HUES6 (cell line): Measurements from ENCODE around the gene RGL3.
"Not testable (repeated sequence)": the region's sequence is repeated elsewhere in the genome, so short reads cannot be mapped to it uniquely, and the experiment has no call there.

ENCODE experiments used
- H3K27ac ChIP-seq: 2 replicates; pipeline ENCODE4 v1.7.0; 2013; ENCODE audit warnings: low read depth, mild to moderate bottlenecking, low read length, inconsistent platforms
- H3K27me3 ChIP-seq: 2 replicates; pipeline ENCODE4 v1.6.1; 2013; ENCODE audit warnings: low read length; ENCODE audit not compliant: control insufficient read depth, insufficient read depth
- H3K36me3 ChIP-seq: 2 replicates; pipeline ENCODE4 v1.6.1; 2013; ENCODE audit warnings: low read length; ENCODE audit not compliant: control insufficient read depth, insufficient read depth
- H3K4me1 ChIP-seq: 2 replicates; pipeline ENCODE4 v1.6.1; 2013; ENCODE audit warnings: low read length; ENCODE audit not compliant: control insufficient read depth, insufficient read depth
- H3K4me3 ChIP-seq: 2 replicates; pipeline ENCODE4 v1.5.1; 2013; ENCODE audit warnings: low read depth, low read length
- H3K9ac ChIP-seq: one replicate; pipeline ENCODE4 v1.6.1; 2013; ENCODE audit warnings: mild to moderate bottlenecking, low read length
- H3K9me3 ChIP-seq: 2 replicates; pipeline ENCODE4 v1.6.1; 2013; ENCODE audit warnings: low read depth, low read length; ENCODE audit not compliant: control insufficient read depth, insufficient read depth

The RGL3 gene

GRCh38 chr19:11379269-11379845 is 39.8 kb downstream of the RGL3 start:
- not testable (repeated sequence) for H3K9ac ChIP-seq, H3K9me3 ChIP-seq, H3K4me3 ChIP-seq, H3K27ac ChIP-seq, H3K36me3 ChIP-seq, H3K27me3 ChIP-seq
- peaks cover 10% of the 10 kb centered on the region; the same call in 1 of the 2 replicates for H3K4me1 ChIP-seq

- no peak overlapping the region for H3K27ac ChIP-seq
- no peaks in the 10 kb centered on the region for H3K9me3 ChIP-seq
- no peaks in the 10 kb centered on the region for H3K27me3 ChIP-seq
- no peak overlapping the region for H3K9ac ChIP-seq
- H3K4me1 ChIP-seq: peaks cover 16% of the 10 kb centered on the region
- H3K4me3 ChIP-seq: no peak overlapping the region
- no peaks in the 10 kb centered on the region for H3K36me3 ChIP-seq
Measured at GRCh38 chr19:11378319-11379189, 40.6 kb downstream of the RGL3 start.

- Histone ChIP-seq H3K9me3 (no peaks in the 10 kb centered on the region), H3K27ac (no peak overlapping the region), H3K4me3 (no peak overlapping the region), H3K4me1 (peaks cover 16% of the 10 kb centered on the region), H3K9ac (no peak overlapping the region), H3K27me3 (no peaks in the 10 kb centered on the region), H3K36me3 (no peaks in the 10 kb centered on the region)
Measured at GRCh38 chr19:11377756-11378155, 41.4 kb downstream of the RGL3 start.

- Histone ChIP-seq H3K9me3 (no peaks in the 10 kb centered on the region), H3K27me3 (no peaks in the 10 kb centered on the region), H3K9ac (no peak overlapping the region), H3K4me1 (peaks cover 16% of the 10 kb centered on the region), H3K36me3 (no peaks in the 10 kb centered on the region), H3K27ac (no peak overlapping the region), H3K4me3 (no peak overlapping the region)
Measured at GRCh38 chr19:11377237-11377636, 41.9 kb downstream of the RGL3 start.

GRCh38 chr19:11375143-11375948 is 43.8 kb downstream of the RGL3 start:
- Histone ChIP-seq H3K9ac (peak overlapping the region; percentile 41), H3K4me3 (peak overlapping the region; percentile 78), H3K27me3 (no peaks in the 10 kb centered on the region), H3K9me3 (no peaks in the 10 kb centered on the region), H3K36me3 (no peaks in the 10 kb centered on the region), H3K27ac (peak overlapping the region; percentile 44; the same call in 1 of the 2 replicates), H3K4me1 (peaks cover 13% of the 10 kb centered on the region)

GRCh38 chr19:11374433-11375142 is 44.5 kb downstream of the RGL3 start, which contains the start of gene SWSAP1:
TSS of gene SWSAP1 (plus strand) at chr19:11374666. CDS start at chr19:11374681, 15 bp downstream.
- H3K27ac ChIP-seq: peak within 1 kb of the TSS; percentile 75
- peaks cover 10% of the 10 kb centered on the region for H3K4me1 ChIP-seq
- H3K27me3 ChIP-seq: no peaks in the 10 kb centered on the region
- peak within 1 kb of the TSS; percentile 78 for H3K4me3 ChIP-seq
- no peaks in the 10 kb centered on the region for H3K9me3 ChIP-seq
- no peaks in the 10 kb centered on the region for H3K36me3 ChIP-seq
- H3K9ac ChIP-seq: peak within 1 kb of the TSS; percentile 90

GRCh38 chr19:11373885-11374432 is 45.2 kb downstream of the RGL3 start:
- Histone ChIP-seq H3K4me1 (peaks cover 10% of the 10 kb centered on the region), H3K27me3 (no peaks in the 10 kb centered on the region), H3K9me3 (no peaks in the 10 kb centered on the region), H3K9ac (no peak overlapping the region), H3K27ac (no peak overlapping the region), H3K4me3 (peak overlapping the region; percentile 78), H3K36me3 (no peaks in the 10 kb centered on the region; the same call in 1 of the 2 replicates)

GRCh38 chr19:11373166-11373884 is 45.8 kb downstream of the RGL3 start:
- Histone ChIP-seq H3K4me1 (peaks cover 10% of the 10 kb centered on the region), H3K9me3 (no peaks in the 10 kb centered on the region), H3K4me3 (peak overlapping the region; percentile 78; the same call in 1 of the 2 replicates), H3K36me3 (no peaks in the 10 kb centered on the region; the same call in 1 of the 2 replicates), H3K27me3 (no peaks in the 10 kb centered on the region), H3K27ac (no peak overlapping the region), H3K9ac (no peak overlapping the region)

GRCh38 chr19:11370744-11371143 is 48.4 kb downstream of the RGL3 start:
- Histone ChIP-seq H3K9me3 (no peaks in the 10 kb centered on the region), H3K27me3 (no peaks in the 10 kb centered on the region), H3K9ac (no peak overlapping the region), H3K27ac (no peak overlapping the region), H3K4me1 (peaks cover 9% of the 10 kb centered on the region), H3K4me3 (no peak overlapping the region), H3K36me3 (peaks cover 5% of the 10 kb centered on the region)

GRCh38 chr19:11367528-11367927 is 51.6 kb downstream of the RGL3 start:
- Histone ChIP-seq H3K9ac (no peak overlapping the region), H3K4me1 (0 out of 2 replicates have a peak, but pooled peaks cover 2% of the 10 kb centered on the region), H3K27me3 (no peaks in the 10 kb centered on the region), H3K4me3 (no peak overlapping the region), H3K9me3 (no peaks in the 10 kb centered on the region), H3K27ac (no peak overlapping the region), H3K36me3 (peaks cover 5% of the 10 kb centered on the region)
